Endothelial cell of umbilical vein (primary cell): ENCODE data around the gene BCL2. TPM values are rescaled to one million over a fixed set of nuclear protein-coding genes. Genes with fewer than 3 reads are reported as not detected.

Source experiments
- BruUV-seq: library from RNA; stranded (reverse); fragments of 400-500 nt; replicated peaks from 2 replicates; lab custom pipeline; 2021; lab: Mats Ljungman, UMichigan
- CTCF ChIA-PET: fragments of 300-600, 350-600 bp; sonication (Branson Sonifier 250); formaldehyde crosslinking; loops from one replicate; lab custom pipeline; 2021; ENCODE audit warnings: antibody characterized with exemption, inconsistent platforms; lab: Charles Lee
- POLR2A ChIA-PET: fragments of 300-600, 350-600 bp; sonication (Branson Sonifier 250); formaldehyde crosslinking; loops from one replicate; lab custom pipeline; 2021; ENCODE audit warnings: antibody characterized with exemption, inconsistent platforms; lab: Charles Lee
- DNase-seq: peaks from one replicate; pipeline ENCODE4 v3.0.0-alpha.2; 2011; ENCODE audit warnings: low read depth, low spot score
- FAIRE-seq: peaks from 2 replicates; lab custom pipeline; 2011; peaks lifted over from hg19 to GRCh38; lab: Jason Lieb, UNC
- H2AFZ ChIP-seq: 2 replicates; pipeline ENCODE4 v1.6.0; 2012; ENCODE audit warnings: low read depth, low read length, control low read depth, inconsistent platforms
- H3K27ac ChIP-seq: 2 replicates; pipeline ENCODE4 v1.5.1; 2011; ENCODE audit warnings: low read depth, mild to moderate bottlenecking, control low read depth, low read length, moderate library complexity; ENCODE audit not compliant: insufficient read depth
- H3K27me3 ChIP-seq, 2 experiments: 2 replicates each; pipeline versions ENCODE4 v1.6.0 to v1.6.1; 2011; ENCODE audit warnings: low read length in 2 of 2, mixed read lengths in 1 of 2; ENCODE audit not compliant: control insufficient read depth in 2 of 2, insufficient read depth in 2 of 2
- H3K36me3 ChIP-seq, 2 experiments: 2 replicates in 1 of 2; 3 replicates in 1 of 2; pipeline ENCODE4 v1.5.1; 2011; ENCODE audit warnings: low read length in 2 of 2, mild to moderate bottlenecking in 1 of 2, moderate library complexity in 1 of 2; ENCODE audit not compliant: control insufficient read depth in 2 of 2, insufficient read depth in 2 of 2; ENCODE audit errors: extremely low read depth in 1 of 2
- H3K4me1 ChIP-seq: 3 replicates; pipeline ENCODE4 v1.5.1; 2011; ENCODE audit warnings: mild to moderate bottlenecking, low read length; ENCODE audit not compliant: control insufficient read depth, insufficient read depth; ENCODE audit errors: extremely low read depth
- H3K4me2 ChIP-seq: 2 replicates; pipeline ENCODE4 v1.6.1; 2011; ENCODE audit warnings: low read length, control low read depth, mixed read lengths; ENCODE audit not compliant: insufficient read depth
- H3K4me3 ChIP-seq, 3 experiments: fragments of 200-600 bp in 1 of 3; sonication (generic), shearing (Covaris generic) in 1 of 3; replicated peaks in 1 of 3; 2 replicates each; pipeline ENCODE4 v1.5.1; 2011 to 2016; ENCODE audit warnings: control low read depth in 3 of 3, low read length in 3 of 3, mild to moderate bottlenecking in 2 of 3, inconsistent platforms in 1 of 3, low read depth in 1 of 3, moderate library complexity in 1 of 3; ENCODE audit not compliant: insufficient read depth in 1 of 3
- H3K79me2 ChIP-seq: 2 replicates; pipeline ENCODE4 v1.6.0; 2012; ENCODE audit warnings: low read length, inconsistent platforms; ENCODE audit not compliant: control insufficient read depth, insufficient read depth
- H3K9ac ChIP-seq: replicated peaks from 2 replicates; pipeline ENCODE3; 2011; ENCODE audit warnings: low read length, control low read depth; ENCODE audit not compliant: insufficient read depth; ENCODE audit errors: extremely low read depth
- H3K9me1 ChIP-seq: replicated peaks from 3 replicates; pipeline ENCODE4 v1.6.0; 2011; ENCODE audit warnings: mild to moderate bottlenecking, low read length; ENCODE audit not compliant: control insufficient read depth, insufficient read depth; ENCODE audit errors: extremely low read depth
- H3K9me3 ChIP-seq: replicated peaks from 2 replicates; pipeline ENCODE4 v1.5.1; 2012; ENCODE audit warnings: low read length, inconsistent platforms; ENCODE audit not compliant: control insufficient read depth, insufficient read depth
- H4K20me1 ChIP-seq: replicated peaks from 2 replicates; pipeline ENCODE3; 2011; ENCODE audit warnings: mild to moderate bottlenecking, low read length; ENCODE audit not compliant: control insufficient read depth, insufficient read depth; ENCODE audit errors: extremely low read depth
- EZH2 ChIP-seq: IDR thresholded peaks from 2 replicates; pipeline ENCODE4 v1.6.1; 2012; ENCODE audit warnings: borderline replicate concordance, low read depth, mild to moderate bottlenecking, moderate library complexity, low read length, inconsistent platforms; ENCODE audit not compliant: severe bottlenecking
- FOS ChIP-seq: IDR thresholded peaks from 2 replicates; pipeline ENCODE4 v1.6.1; 2011; ENCODE audit warnings: mild to moderate bottlenecking, low read length, moderate library complexity, borderline replicate concordance; ENCODE audit not compliant: insufficient read depth
- GATA2 ChIP-seq: IDR thresholded peaks from 2 replicates; pipeline ENCODE4 v1.7.0; 2011; ENCODE audit warnings: low read depth, mild to moderate bottlenecking, moderate library complexity, mixed read lengths, low read length; ENCODE audit not compliant: insufficient read length, insufficient read depth
- JUN ChIP-seq: IDR thresholded peaks from 2 replicates; pipeline ENCODE4 v1.6.1; 2011; ENCODE audit warnings: borderline replicate concordance, low read depth; ENCODE audit not compliant: insufficient read length, insufficient read depth
- MYC ChIP-seq: IDR thresholded peaks from one replicate; pipeline ENCODE4 v1.6.1; 2011; ENCODE audit warnings: mild to moderate bottlenecking, low read depth, low read length
- POLR2A ChIP-seq: IDR thresholded peaks from 2 replicates; pipeline ENCODE4 v1.6.1; 2012; ENCODE audit warnings: low read depth, mild to moderate bottlenecking, control low read depth, low read length
- POLR2AphosphoS5 ChIP-seq: IDR thresholded peaks from 2 replicates; pipeline ENCODE4 v1.6.1; 2012; ENCODE audit warnings: low read depth, mild to moderate bottlenecking, control low read depth, low read length, moderate library complexity; ENCODE audit not compliant: insufficient read depth
- dilution Hi-C: fragments of 300-500 bp; cut with MboI; formaldehyde crosslinking; loops from one replicate; pipeline ENCODE4 v1.15.0; 2019; ENCODE audit warnings: low sequenced_read_pairs; ENCODE audit not compliant: extremely low pct_ligation_motif_present
- intact Hi-C: fragments of 100-400 bp; cut with micrococcal nuclease; formaldehyde crosslinking; loops from one replicate; pipeline ENCODE4 v1.10.0; 2022
- polyA plus RNA-seq, 4 experiments: library from polyadenylated mRNA; depleted of rRNA in 3 of 4; stranded (reverse) in 3 of 4; unstranded in 1 of 4; fragments of >200 nt; gene quantifications; 2 replicates each; pipeline versions ENCODE4 v1.2.1 to v1.2.3, GENCODE V29; 2011 to 2012; ENCODE audit warnings: missing spikeins in 1 of 4
- total RNA-seq: library from RNA; stranded (reverse); gene quantifications from 2 replicates; pipeline ENCODE4 v1.2.3, GENCODE V29; 2021
- TF ChIP-seq, protein P1 (sequence below): IDR thresholded peaks from 2 replicates; pipeline ENCODE4 v1.6.1; 2011; ENCODE audit not compliant: insufficient read depth, insufficient read length
- TF ChIP-seq, protein P2 (sequence below), 2 donors: IDR thresholded peaks; 1 replicate in 1 of 2; 2 replicates in 1 of 2; pipeline ENCODE4 v1.5.1; 2011; ENCODE audit warnings: low read length in 2 of 2, mild to moderate bottlenecking in 2 of 2, moderate library complexity in 2 of 2, control low read depth in 1 of 2, inconsistent platforms in 1 of 2, low read depth in 1 of 2; ENCODE audit not compliant: insufficient read depth in 1 of 2; ENCODE audit errors: extremely low read depth in 1 of 2

Gene BCL2
- total and polyA plus RNA-seq, 2 donors (not counting 3 experiments of a cell fraction or from before 2014, with no cell fraction given): 0.35 to 5.0 TPM

DNA sequence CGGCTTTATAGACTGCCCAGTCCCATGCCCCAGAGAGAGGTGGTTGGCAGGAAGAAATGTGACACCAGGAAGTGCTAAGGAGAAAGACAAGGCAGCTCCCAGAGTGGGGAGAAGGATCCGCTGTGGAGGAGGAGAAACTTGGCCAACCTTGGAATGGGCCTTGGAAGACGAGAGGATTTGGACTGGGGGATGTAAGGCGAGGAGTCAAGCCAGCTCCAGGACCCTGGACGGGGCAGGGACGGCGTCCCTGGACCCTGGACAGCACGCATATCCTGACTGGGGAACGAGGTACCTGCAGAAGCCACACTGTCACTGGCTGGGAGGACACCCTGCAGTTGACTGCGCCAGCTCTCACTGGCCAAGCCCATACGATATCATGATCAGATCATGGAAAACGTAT lies 153.4 kb downstream of the BCL2 start:
- H3K9me1 ChIP-seq: no peaks in the 10 kb centered on the region
- dilution Hi-C loops: no loop called here
- POLR2A ChIA-PET: no interaction called here
- CTCF ChIA-PET: no interaction called here
- TF ChIP-seq MYC: no peak
- TF ChIP-seq POLR2A: no peak
- TF ChIP-seq, protein P1, sequence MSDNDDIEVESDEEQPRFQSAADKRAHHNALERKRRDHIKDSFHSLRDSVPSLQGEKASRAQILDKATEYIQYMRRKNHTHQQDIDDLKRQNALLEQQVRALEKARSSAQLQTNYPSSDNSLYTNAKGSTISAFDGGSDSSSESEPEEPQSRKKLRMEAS: no peak
- no peak for TF ChIP-seq POLR2AphosphoS5
- no peak for TF ChIP-seq EZH2
- TF ChIP-seq FOS: no peak
- TF ChIP-seq, protein P2, sequence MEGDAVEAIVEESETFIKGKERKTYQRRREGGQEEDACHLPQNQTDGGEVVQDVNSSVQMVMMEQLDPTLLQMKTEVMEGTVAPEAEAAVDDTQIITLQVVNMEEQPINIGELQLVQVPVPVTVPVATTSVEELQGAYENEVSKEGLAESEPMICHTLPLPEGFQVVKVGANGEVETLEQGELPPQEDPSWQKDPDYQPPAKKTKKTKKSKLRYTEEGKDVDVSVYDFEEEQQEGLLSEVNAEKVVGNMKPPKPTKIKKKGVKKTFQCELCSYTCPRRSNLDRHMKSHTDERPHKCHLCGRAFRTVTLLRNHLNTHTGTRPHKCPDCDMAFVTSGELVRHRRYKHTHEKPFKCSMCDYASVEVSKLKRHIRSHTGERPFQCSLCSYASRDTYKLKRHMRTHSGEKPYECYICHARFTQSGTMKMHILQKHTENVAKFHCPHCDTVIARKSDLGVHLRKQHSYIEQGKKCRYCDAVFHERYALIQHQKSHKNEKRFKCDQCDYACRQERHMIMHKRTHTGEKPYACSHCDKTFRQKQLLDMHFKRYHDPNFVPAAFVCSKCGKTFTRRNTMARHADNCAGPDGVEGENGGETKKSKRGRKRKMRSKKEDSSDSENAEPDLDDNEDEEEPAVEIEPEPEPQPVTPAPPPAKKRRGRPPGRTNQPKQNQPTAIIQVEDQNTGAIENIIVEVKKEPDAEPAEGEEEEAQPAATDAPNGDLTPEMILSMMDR (IDR thresholded peaks at IDR 0.05; ENCODE audit: extremely low read depth in 1 of 2, insufficient read depth in 1 of 2, low read depth in 1 of 2, low read length in 2 of 2): no peak
- no peak for TF ChIP-seq JUN
- no peak for TF ChIP-seq GATA2
- no peak overlapping the region for H3K27ac ChIP-seq
- FAIRE-seq: no peak
- no peaks in the 10 kb centered on the region for H3K36me3 ChIP-seq
- no peak overlapping the region for H3K9ac ChIP-seq
- BruUV-seq: no TSS peak
- H3K4me1 ChIP-seq: peaks cover 4% of the 10 kb centered on the region
- H3K79me2 ChIP-seq: no peaks in the 10 kb centered on the region
- no peak overlapping the region for H3K4me2 ChIP-seq
- H3K27me3 ChIP-seq: no peaks in the 10 kb centered on the region
- H2AFZ ChIP-seq: no peak overlapping the region
- intact Hi-C loops: no loop called here
- no peak overlapping the region for H3K4me3 ChIP-seq
- no peak for DNase-seq
- no peaks in the 10 kb centered on the region for H4K20me1 ChIP-seq
- no peaks in the 10 kb centered on the region for H3K9me3 ChIP-seq
